GM18907 (cell line): ENCODE measurements around the gene VIPAS39.
"Not testable (repeated sequence)": the region's sequence is repeated elsewhere in the genome, so short reads cannot be mapped to it uniquely, and the experiment has no call there.

Experiments
- ATAC-seq: cut with Tn5 transposase; IDR thresholded peaks from one replicate; pipeline ENCODE4 v1.9.1; 2021; ENCODE audit warnings: mild to moderate bottlenecking, moderate library complexity; ENCODE audit not compliant: unreplicated experiment

The VIPAS39 gene

GRCh38 chr14:77470224-77470870, 12.9 kb upstream of the VIPAS39 start:
- no peak for ATAC-seq

GRCh38 chr14:77469539-77469938, 12.1 kb upstream of the VIPAS39 start:
- no peak for ATAC-seq

- ATAC-seq: no peak
Observed at GRCh38 chr14:77469067-77469505, 11.7 kb upstream of the VIPAS39 start.

GRCh38 chr14:77467801-77468200, 10.4 kb upstream of the VIPAS39 start:
- ATAC-seq: no peak

- ATAC-seq: no peak
Observed at GRCh38 chr14:77459072-77459723, 1.8 kb upstream of the VIPAS39 start.

- ATAC-seq: peak; percentile 25
Observed at GRCh38 chr14:77458249-77458950, 999 bp upstream of the VIPAS39 start.

- peak; percentile 27 for ATAC-seq
Observed at GRCh38 chr14:77457115-77457521, 283 bp downstream of the VIPAS39 start.

GRCh38 chr14:77455966-77456640, 1.3 kb downstream of the VIPAS39 start:
- no peak for ATAC-seq

GRCh38 chr14:77442196-77442595, 15.2 kb downstream of the VIPAS39 start:
- ATAC-seq: no peak

- no peak for ATAC-seq
Observed at GRCh38 chr14:77439861-77440260, 17.5 kb downstream of the VIPAS39 start.

- ATAC-seq: no peak
Observed at GRCh38 chr14:77438596-77438995, 18.8 kb downstream of the VIPAS39 start.

- no peak for ATAC-seq
Observed at GRCh38 chr14:77436042-77436441, 21.4 kb downstream of the VIPAS39 start.

- no peak for ATAC-seq
Observed at GRCh38 chr14:77426396-77426795, 31.0 kb downstream of the VIPAS39 start.

- ATAC-seq: no peak
Observed at GRCh38 chr14:77424862-77425261, 32.5 kb downstream of the VIPAS39 start.

GRCh38 chr14:77423423-77423822, 34.0 kb downstream of the VIPAS39 start, which contains the start of gene NOXRED1:
Gene NOXRED1, minus strand, starts transcription at chr14:77423523. Its CDS starts 634 bp downstream, at chr14:77422889.
- no peak for ATAC-seq

- no peak for ATAC-seq
Observed at GRCh38 chr14:77421201-77421600, 36.2 kb downstream of the VIPAS39 start.

- no peak for ATAC-seq
Observed at GRCh38 chr14:77416836-77417235, 40.6 kb downstream of the VIPAS39 start.

GRCh38 chr14:77416098-77416497, 41.3 kb downstream of the VIPAS39 start:
- not testable (repeated sequence) for ATAC-seq

GRCh38 chr14:77415403-77416030, 41.9 kb downstream of the VIPAS39 start:
- ATAC-seq: not testable (repeated sequence)

- ATAC-seq: no peak
Observed at GRCh38 chr14:77409131-77409533, 48.3 kb downstream of the VIPAS39 start.

GRCh38 chr14:77407158-77407557, 50.2 kb downstream of the VIPAS39 start:
- ATAC-seq: no peak
